A673 (cell line): ENCODE data around the gene BHMT2. TPM values are rescaled to one million over a fixed set of nuclear protein-coding genes. Genes with fewer than 3 reads are reported as not detected.

Experiments used
- BruUV-seq: library from RNA; stranded (reverse); fragments of 400-500 nt; replicated peaks from 2 replicates; lab custom pipeline; 2021; lab: Mats Ljungman, UMichigan
- CTCF ChIA-PET: fragments of 300-600 bp; sonication (Branson Sonifier 250); formaldehyde crosslinking; loops from one replicate; lab custom pipeline; 2022; ENCODE audit warnings: antibody characterized with exemption; lab: Charles Lee
- POLR2A ChIA-PET: fragments of 300-600 bp; sonication (Branson Sonifier 250); formaldehyde crosslinking; loops from one replicate; lab custom pipeline; 2022; ENCODE audit warnings: antibody characterized with exemption; ENCODE audit not compliant: low non-redundant PET; lab: Charles Lee
- DNase-seq: peaks from one replicate; pipeline ENCODE4 v3.0.0-alpha.2; 2015; ENCODE audit warnings: low spot score
- H3K27ac ChIP-seq: fragments of 200-600 bp; sonication (generic); 2 replicates; pipeline ENCODE4 v1.5.1; 2016; ENCODE audit warnings: mixed run types, low read depth, mild to moderate bottlenecking, mixed read lengths, antibody characterized with exemption, low read length; ENCODE audit not compliant: poor library complexity, severe bottlenecking
- H3K27me3 ChIP-seq: fragments of 200-600 bp; sonication (generic); replicated peaks from 2 replicates; pipeline ENCODE4 v1.6.1; 2017; ENCODE audit warnings: mixed run types, low read depth, mild to moderate bottlenecking, mixed read lengths, antibody characterized with exemption, low read length; ENCODE audit not compliant: insufficient read depth, poor library complexity
- H3K36me3 ChIP-seq: fragments of 200-600 bp; sonication (generic); 2 replicates; pipeline ENCODE4 v1.6.1; 2016; ENCODE audit warnings: mixed run types, mild to moderate bottlenecking, mixed read lengths, antibody characterized with exemption, low read length; ENCODE audit not compliant: insufficient read depth, poor library complexity, severe bottlenecking
- H3K4me1 ChIP-seq: fragments of 200-600 bp; sonication (generic); 2 replicates; pipeline ENCODE4 v1.6.1; 2017; ENCODE audit warnings: mixed run types, mild to moderate bottlenecking, mixed read lengths, antibody characterized with exemption, low read length; ENCODE audit not compliant: insufficient read depth, poor library complexity, severe bottlenecking
- H3K4me3 ChIP-seq: fragments of 200-600 bp; sonication (generic); 2 replicates; pipeline ENCODE4 v1.5.1; 2016; ENCODE audit warnings: low read depth, mixed run types, mild to moderate bottlenecking, mixed read lengths, low read length; ENCODE audit not compliant: poor library complexity, severe bottlenecking
- H3K9me3 ChIP-seq: fragments of 200-600 bp; sonication (generic); 2 replicates; pipeline ENCODE4 v1.6.1; 2016; ENCODE audit warnings: mixed run types, low read depth, mild to moderate bottlenecking, mixed read lengths, antibody characterized with exemption, low read length; ENCODE audit not compliant: poor library complexity, severe bottlenecking
- CTCF ChIP-seq: fragments of 300-800, 200-600 bp; sonication (generic); conservative IDR thresholded peaks from 2 replicates; pipeline ENCODE4 v1.5.1; 2017; ENCODE audit warnings: low read depth, mild to moderate bottlenecking, antibody characterized with exemption, low read length, moderate library complexity, mixed read lengths
- EZH2 ChIP-seq: fragments of 200-600 bp; sonication (generic); IDR thresholded peaks from 2 replicates; pipeline ENCODE4 v1.6.1; 2017; ENCODE audit warnings: borderline replicate concordance, low read depth, mild to moderate bottlenecking, mixed read lengths, antibody characterized with exemption, low read length; ENCODE audit not compliant: poor library complexity, severe bottlenecking
- intact Hi-C: fragments of 100-400 bp; cut with micrococcal nuclease; formaldehyde crosslinking; loops from one replicate; pipeline ENCODE4 v1.10.0; 2022; ENCODE audit not compliant: unreplicated experiment
- total RNA-seq: library from RNA; stranded (reverse); gene quantifications from 2 replicates; pipeline ENCODE4 v1.2.3, GENCODE V29; 2021

The BHMT2 gene
- total RNA-seq, 1 experiment from 2014 or later = 0.19 TPM

- Histone ChIP-seq H3K4me3 (no peak overlapping the region), H3K27ac (no peak overlapping the region), H3K36me3 (no peaks in the 10 kb centered on the region), H3K27me3 (no peaks in the 10 kb centered on the region), H3K9me3 (no peaks in the 10 kb centered on the region), H3K4me1 (no peaks in the 10 kb centered on the region)
- TF ChIP-seq CTCF = no peak
- TF ChIP-seq EZH2 = no peak
- CTCF ChIA-PET = no interaction called here
- intact Hi-C loops = no loop called here
- BruUV-seq = no TSS peak
- POLR2A ChIA-PET = no interaction called here
- no peak for DNase-seq
These were observed 7.1 kb upstream of the BHMT2 start for GRCh38 chr5:79062436-79062835.

- TF ChIP-seq EZH2 (no peak), CTCF (no peak)
- Histone ChIP-seq H3K36me3 (no peaks in the 10 kb centered on the region), H3K4me1 (peaks cover 5% of the 10 kb centered on the region), H3K27me3 (no peaks in the 10 kb centered on the region), H3K9me3 (no peaks in the 10 kb centered on the region), H3K27ac (no peak overlapping the region), H3K4me3 (no peak overlapping the region)
- intact Hi-C loops = no loop called here
- peak; percentile 10 for DNase-seq
- ChIA-PET POLR2A (no interaction called here), CTCF (no interaction called here)
- BruUV-seq = no TSS peak
These were observed 742 bp downstream of the BHMT2 start for GRCh38 chr5:79070350-79070667.

GRCh38 chr5:79074641-79075040, 5.1 kb downstream of the BHMT2 start:
- POLR2A ChIA-PET = no interaction called here
- peaks cover 5% of the 10 kb centered on the region for H3K4me1 ChIP-seq
- CTCF ChIA-PET = interaction anchor here (0.6 kb wide), 1 partner anchor 72 kb away, joined by 3 read pairs; no protein-coding TSS in a partner anchor

More at GRCh38 chr5:79074641-79075040, 5.1 kb downstream of the BHMT2 start:
- no TSS peak for BruUV-seq
- Histone ChIP-seq H3K36me3 (no peaks in the 10 kb centered on the region), H3K27me3 (no peaks in the 10 kb centered on the region), H3K27ac (no peak overlapping the region), H3K4me3 (no peak overlapping the region), H3K9me3 (no peaks in the 10 kb centered on the region)
- DNase-seq = peak; percentile 18
- TF ChIP-seq EZH2 (no peak), CTCF (no peak)
- intact Hi-C loops = no loop called here
